ENCODE results near the gene DNAH17.

DNAH17 gene

GRCh38 chr17:78390241-78391050, 186.8 kb downstream of the DNAH17 start:
- H3K27me3 ChIP-seq, result no peaks in the 10 kb centered on the region
- no peak overlapping the region for H3K4me3 ChIP-seq (ENCODE audit: low read depth, low read length)
- no peaks in the 10 kb centered on the region for H3K9me3 ChIP-seq
- peak; percentile 14; the same call in 1 of the 2 replicates for TF ChIP-seq CTCF (IDR thresholded peaks at IDR 0.05; ENCODE audit: low read depth, low read length)
- H3K36me3 ChIP-seq, result peaks cover 16% of the 10 kb centered on the region
- DNase-seq, result peak; percentile 52
- no peaks in the 10 kb centered on the region for H3K4me1 ChIP-seq

GRCh38 chr17:78387977-78388941, 188.9 kb downstream of the DNAH17 start:
- Histone ChIP-seq H3K27me3 (no peaks in the 10 kb centered on the region), H3K9me3 (no peaks in the 10 kb centered on the region), H3K4me3 (ENCODE audit: low read depth, low read length) (no peak overlapping the region), H3K4me1 (no peaks in the 10 kb centered on the region), H3K36me3 (peaks cover 12% of the 10 kb centered on the region)
- DNase-seq, result no peak
- no peak for TF ChIP-seq CTCF (IDR thresholded peaks at IDR 0.05; ENCODE audit: low read depth, low read length)

- Histone ChIP-seq H3K4me1 (no peaks in the 10 kb centered on the region), H3K4me3 (ENCODE audit: low read depth, low read length) (no peak overlapping the region), H3K9me3 (no peaks in the 10 kb centered on the region), H3K36me3 (no peaks in the 10 kb centered on the region; the same call in 1 of the 2 replicates), H3K27me3 (no peaks in the 10 kb centered on the region)
- DNase-seq, result no peak
- no peak for TF ChIP-seq CTCF (IDR thresholded peaks at IDR 0.05; ENCODE audit: low read depth, low read length)
Measured at GRCh38 chr17:78384479-78385175, 192.6 kb downstream of the DNAH17 start.

- Histone ChIP-seq H3K27me3 (no peaks in the 10 kb centered on the region), H3K9me3 (no peaks in the 10 kb centered on the region), H3K36me3 (no peaks in the 10 kb centered on the region; the same call in 1 of the 2 replicates), H3K4me3 (ENCODE audit: low read depth, low read length) (no peak overlapping the region), H3K4me1 (no peaks in the 10 kb centered on the region)
- no peak for TF ChIP-seq CTCF (IDR thresholded peaks at IDR 0.05; ENCODE audit: low read depth, low read length)
- no peak for DNase-seq
Measured at GRCh38 chr17:78383725-78384471, 193.3 kb downstream of the DNAH17 start.

- Histone ChIP-seq H3K36me3 (no peaks in the 10 kb centered on the region; the same call in 1 of the 2 replicates), H3K4me3 (ENCODE audit: low read depth, low read length) (no peak overlapping the region)
- TF ChIP-seq CTCF (IDR thresholded peaks at IDR 0.05; ENCODE audit: low read depth, low read length), result no peak
Measured at GRCh38 chr17:78381601-78382232, 195.5 kb downstream of the DNAH17 start.

More at GRCh38 chr17:78381601-78382232, 195.5 kb downstream of the DNAH17 start:
- DNase-seq, result no peak
- H3K27me3 ChIP-seq, result no peaks in the 10 kb centered on the region
- H3K4me1 ChIP-seq, result no peaks in the 10 kb centered on the region
- H3K9me3 ChIP-seq, result no peaks in the 10 kb centered on the region
